Neural cell (in vitro differentiated cells): Measurements from ENCODE around the gene KDF1.

Experiments used
- EP300 ChIP-seq: fragments of 450-650 bp; conservative IDR thresholded peaks from 2 replicates; pipeline ENCODE4 v1.6.1; 2014; ENCODE audit warnings: antibody characterized with exemption, mild to moderate bottlenecking, moderate library complexity; ENCODE audit not compliant: poor library complexity, severe bottlenecking
- EZH2 ChIP-seq: fragments of 200-600, 300-800 bp; shearing (Covaris generic), sonication (generic); IDR thresholded peaks from 2 replicates; pipeline ENCODE4 v1.6.1; 2014; ENCODE audit warnings: antibody characterized with exemption, low read length, borderline replicate concordance, mild to moderate bottlenecking; ENCODE audit not compliant: insufficient read depth, poor library complexity, severe bottlenecking
- POLR2AphosphoS5 ChIP-seq: IDR thresholded peaks from 2 replicates; pipeline ENCODE4 v1.6.1; 2012
- RAD21 ChIP-seq: fragments of 450-650 bp; conservative IDR thresholded peaks from 2 replicates; pipeline ENCODE4 v1.6.1; 2014; ENCODE audit warnings: antibody characterized with exemption, mild to moderate bottlenecking, moderate library complexity
- SMC3 ChIP-seq: fragments of 450-650 bp; conservative IDR thresholded peaks from 2 replicates; pipeline ENCODE4 v1.6.1; 2014; ENCODE audit warnings: antibody characterized with exemption, mild to moderate bottlenecking, moderate library complexity; ENCODE audit not compliant: poor library complexity
- TAF1 ChIP-seq: IDR thresholded peaks from 2 replicates; pipeline ENCODE4 v1.6.1; 2012; ENCODE audit warnings: low read depth
- TF ChIP-seq, protein P1 (sequence below): fragments of 450-650 bp; IDR thresholded peaks from 2 replicates; pipeline ENCODE4 v1.5.1; 2014; ENCODE audit warnings: antibody characterized with exemption, mild to moderate bottlenecking, moderate library complexity; ENCODE audit not compliant: poor library complexity, severe bottlenecking
- TF ChIP-seq, protein P2 (sequence below): IDR thresholded peaks from 2 replicates; pipeline ENCODE4 v1.6.1; 2012; ENCODE audit warnings: borderline replicate concordance

DNA sequence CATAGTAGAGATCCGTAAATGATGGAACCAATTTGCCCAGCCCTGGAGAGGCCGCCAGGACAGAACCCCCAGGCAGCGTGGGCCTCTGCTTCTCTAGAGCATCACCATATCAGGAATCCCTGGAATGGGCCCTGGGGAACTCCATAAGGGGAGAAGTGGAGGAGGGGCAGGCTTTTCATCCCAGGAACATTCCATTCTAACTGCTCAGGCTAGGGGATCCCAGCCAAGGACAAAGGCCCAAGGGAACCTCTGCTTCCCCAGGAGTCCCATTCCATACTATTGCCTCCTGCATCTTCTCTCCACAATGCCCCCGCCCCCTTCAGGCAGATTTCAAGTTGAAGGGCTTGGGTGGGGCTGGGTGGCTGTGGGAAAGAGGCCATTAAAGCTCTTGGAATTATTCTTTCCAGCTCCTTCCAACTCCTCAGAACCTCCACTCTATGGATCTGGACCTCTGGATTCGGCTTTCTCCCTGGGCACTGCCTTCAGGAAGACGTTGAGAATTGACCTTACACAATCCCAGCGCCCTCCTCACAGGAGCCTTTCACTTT lies 39.2 kb upstream of the KDF1 start:
- TF ChIP-seq, protein P1, sequence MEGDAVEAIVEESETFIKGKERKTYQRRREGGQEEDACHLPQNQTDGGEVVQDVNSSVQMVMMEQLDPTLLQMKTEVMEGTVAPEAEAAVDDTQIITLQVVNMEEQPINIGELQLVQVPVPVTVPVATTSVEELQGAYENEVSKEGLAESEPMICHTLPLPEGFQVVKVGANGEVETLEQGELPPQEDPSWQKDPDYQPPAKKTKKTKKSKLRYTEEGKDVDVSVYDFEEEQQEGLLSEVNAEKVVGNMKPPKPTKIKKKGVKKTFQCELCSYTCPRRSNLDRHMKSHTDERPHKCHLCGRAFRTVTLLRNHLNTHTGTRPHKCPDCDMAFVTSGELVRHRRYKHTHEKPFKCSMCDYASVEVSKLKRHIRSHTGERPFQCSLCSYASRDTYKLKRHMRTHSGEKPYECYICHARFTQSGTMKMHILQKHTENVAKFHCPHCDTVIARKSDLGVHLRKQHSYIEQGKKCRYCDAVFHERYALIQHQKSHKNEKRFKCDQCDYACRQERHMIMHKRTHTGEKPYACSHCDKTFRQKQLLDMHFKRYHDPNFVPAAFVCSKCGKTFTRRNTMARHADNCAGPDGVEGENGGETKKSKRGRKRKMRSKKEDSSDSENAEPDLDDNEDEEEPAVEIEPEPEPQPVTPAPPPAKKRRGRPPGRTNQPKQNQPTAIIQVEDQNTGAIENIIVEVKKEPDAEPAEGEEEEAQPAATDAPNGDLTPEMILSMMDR: no peak
- TF ChIP-seq EZH2 (no peak), TAF1 (no peak), RAD21 (no peak), SMC3 (no peak), POLR2AphosphoS5 (no peak), EP300 (no peak)
- TF ChIP-seq, protein P2, sequence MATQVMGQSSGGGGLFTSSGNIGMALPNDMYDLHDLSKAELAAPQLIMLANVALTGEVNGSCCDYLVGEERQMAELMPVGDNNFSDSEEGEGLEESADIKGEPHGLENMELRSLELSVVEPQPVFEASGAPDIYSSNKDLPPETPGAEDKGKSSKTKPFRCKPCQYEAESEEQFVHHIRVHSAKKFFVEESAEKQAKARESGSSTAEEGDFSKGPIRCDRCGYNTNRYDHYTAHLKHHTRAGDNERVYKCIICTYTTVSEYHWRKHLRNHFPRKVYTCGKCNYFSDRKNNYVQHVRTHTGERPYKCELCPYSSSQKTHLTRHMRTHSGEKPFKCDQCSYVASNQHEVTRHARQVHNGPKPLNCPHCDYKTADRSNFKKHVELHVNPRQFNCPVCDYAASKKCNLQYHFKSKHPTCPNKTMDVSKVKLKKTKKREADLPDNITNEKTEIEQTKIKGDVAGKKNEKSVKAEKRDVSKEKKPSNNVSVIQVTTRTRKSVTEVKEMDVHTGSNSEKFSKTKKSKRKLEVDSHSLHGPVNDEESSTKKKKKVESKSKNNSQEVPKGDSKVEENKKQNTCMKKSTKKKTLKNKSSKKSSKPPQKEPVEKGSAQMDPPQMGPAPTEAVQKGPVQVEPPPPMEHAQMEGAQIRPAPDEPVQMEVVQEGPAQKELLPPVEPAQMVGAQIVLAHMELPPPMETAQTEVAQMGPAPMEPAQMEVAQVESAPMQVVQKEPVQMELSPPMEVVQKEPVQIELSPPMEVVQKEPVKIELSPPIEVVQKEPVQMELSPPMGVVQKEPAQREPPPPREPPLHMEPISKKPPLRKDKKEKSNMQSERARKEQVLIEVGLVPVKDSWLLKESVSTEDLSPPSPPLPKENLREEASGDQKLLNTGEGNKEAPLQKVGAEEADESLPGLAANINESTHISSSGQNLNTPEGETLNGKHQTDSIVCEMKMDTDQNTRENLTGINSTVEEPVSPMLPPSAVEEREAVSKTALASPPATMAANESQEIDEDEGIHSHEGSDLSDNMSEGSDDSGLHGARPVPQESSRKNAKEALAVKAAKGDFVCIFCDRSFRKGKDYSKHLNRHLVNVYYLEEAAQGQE: no peak
